Body of pancreas (tissue), 4 donors: Measurements from ENCODE around the gene MFSD6. TPM values are rescaled to one million over a fixed set of nuclear protein-coding genes. Genes with fewer than 3 reads are reported as not detected.

Experiments used
- ATAC-seq: fragments of 150-250 bp; one replicate; pipeline ENCODE4 v1.9.1; 2016
- DNase-seq, 4 donors: peaks; one replicate each; pipeline ENCODE4 v3.0.0-alpha.2; 2019
- H3K27ac ChIP-seq, 4 donors: fragments of 200-600 bp; sonication (generic); 1 replicate in 3 of 4; 2 replicates in 1 of 4; pipeline versions ENCODE4 v1.5.1 to v1.6.1; 2016 to 2019; ENCODE audit warnings: mild to moderate bottlenecking in 1 of 4, mixed read lengths in 1 of 4, moderate library complexity in 1 of 4
- H3K27me3 ChIP-seq, 2 donors: fragments of 200-600 bp; sonication (generic); one replicate each; pipeline ENCODE4 v1.6.0; 2016; ENCODE audit warnings: mild to moderate bottlenecking in 1 of 2
- H3K36me3 ChIP-seq, 2 donors: fragments of 200-600 bp; sonication (generic); replicated peaks in 1 of 2; 2 replicates each; pipeline ENCODE4 v1.5.1; 2016; ENCODE audit warnings: low read depth in 2 of 2; ENCODE audit not compliant: insufficient read depth in 1 of 2
- H3K4me1 ChIP-seq: fragments of 200-600 bp; sonication (generic); one replicate; pipeline ENCODE4 v1.6.0; 2016
- H3K4me3 ChIP-seq, 2 donors: fragments of 200-600 bp; sonication (generic); 1 replicate in 1 of 2; 2 replicates in 1 of 2; pipeline ENCODE4 v1.5.1; 2016 to 2019
- H3K9me3 ChIP-seq, 3 donors: fragments of 200-600 bp; sonication (generic); 1 replicate in 2 of 3; 2 replicates in 1 of 3; pipeline ENCODE4 v1.5.1; 2016
- CTCF ChIP-seq, 7 experiments: fragments of 450-650 bp in 4 of 7; fragments of 200-600 bp in 3 of 7; sonication (generic) in 3 of 7; IDR thresholded peaks; one replicate each; pipeline ENCODE4 v1.5.1; 2016 to 2019; ENCODE audit warnings: antibody characterized with exemption in 7 of 7
- POLR2A ChIP-seq, 3 donors: fragments of 450-650 bp; IDR thresholded peaks; one replicate each; pipeline ENCODE4 v1.6.1; 2016; ENCODE audit warnings: antibody characterized with exemption in 3 of 3, mild to moderate bottlenecking in 2 of 3
- WGBS, 2 donors: methylation state at CpG; one replicate each; pipeline ENCODE4 v1.1.5; 2017; 5-methylcytosine and 5-hydroxymethylcytosine counted together
- intact Hi-C: fragments of 100-400 bp; cut with DNase I; formaldehyde crosslinking; loops from one replicate; pipeline ENCODE4 v1.15.1; 2023
- total RNA-seq, 2 donors: library from RNA; depleted of rRNA; stranded (reverse); fragments of >200 nt; gene quantifications; one replicate each; pipeline ENCODE4 v1.1.0, GENCODE V29; 2016

MFSD6 gene
- total RNA-seq, 2 donors from 2014 or later: 38.7 to 46.8 TPM

GRCh38 chr2:190361572-190361971 is 46.6 kb upstream of the MFSD6 start:
- H3K36me3 ChIP-seq: no peaks in the 10 kb centered on the region
- no peak for TF ChIP-seq CTCF (IDR thresholded peaks at IDR 0.05)
- no peak for TF ChIP-seq POLR2A (IDR thresholded peaks at IDR 0.05)
- no peaks in the 10 kb centered on the region for H3K27me3 ChIP-seq
- no peak overlapping the region for H3K4me3 ChIP-seq
- no peak overlapping the region for H3K27ac ChIP-seq
- ATAC-seq (no peak), DNase-seq (no peak)
- no peaks in the 10 kb centered on the region for H3K9me3 ChIP-seq
- intact Hi-C loops: no loop called here
- WGBS, 2 donors: 63 to 93% methylated on average over 2 of the region's 2 CpGs
- H3K4me1 ChIP-seq: peaks cover 24% of the 10 kb centered on the region

DNA sequence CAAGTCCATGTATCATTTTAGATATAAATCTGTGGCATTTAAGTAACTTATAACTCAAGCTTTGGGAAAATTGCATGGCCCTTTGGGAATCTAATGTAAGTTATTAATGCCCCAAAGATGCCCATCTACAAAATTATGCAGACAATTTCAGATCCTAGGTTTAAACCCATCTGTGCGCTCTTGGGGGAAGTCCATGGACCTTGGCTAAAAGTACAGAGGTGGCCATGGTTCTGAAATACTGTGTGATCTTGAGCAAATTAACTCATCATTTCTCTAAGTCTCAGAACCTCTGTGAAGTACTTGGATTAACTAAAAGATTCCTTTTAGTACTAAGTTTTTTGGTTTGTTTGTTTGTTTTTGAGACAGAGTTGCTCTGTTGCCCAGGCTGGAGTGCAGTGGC is 45.3 kb upstream of the MFSD6 start:
- no peaks in the 10 kb centered on the region for H3K9me3 ChIP-seq
- 94% methylated on average over 1 of the region's 1 CpG for WGBS, 2 donors
- H3K36me3 ChIP-seq: no peaks in the 10 kb centered on the region
- H3K4me1 ChIP-seq: peaks cover 24% of the 10 kb centered on the region
- no peak for TF ChIP-seq CTCF (IDR thresholded peaks at IDR 0.05)
- intact Hi-C loops: no loop called here
- ATAC-seq (no peak), DNase-seq (no peak)
- H3K4me3 ChIP-seq: no peak overlapping the region
- H3K27me3 ChIP-seq: no peaks in the 10 kb centered on the region
- H3K27ac ChIP-seq: no peak overlapping the region

DNA sequence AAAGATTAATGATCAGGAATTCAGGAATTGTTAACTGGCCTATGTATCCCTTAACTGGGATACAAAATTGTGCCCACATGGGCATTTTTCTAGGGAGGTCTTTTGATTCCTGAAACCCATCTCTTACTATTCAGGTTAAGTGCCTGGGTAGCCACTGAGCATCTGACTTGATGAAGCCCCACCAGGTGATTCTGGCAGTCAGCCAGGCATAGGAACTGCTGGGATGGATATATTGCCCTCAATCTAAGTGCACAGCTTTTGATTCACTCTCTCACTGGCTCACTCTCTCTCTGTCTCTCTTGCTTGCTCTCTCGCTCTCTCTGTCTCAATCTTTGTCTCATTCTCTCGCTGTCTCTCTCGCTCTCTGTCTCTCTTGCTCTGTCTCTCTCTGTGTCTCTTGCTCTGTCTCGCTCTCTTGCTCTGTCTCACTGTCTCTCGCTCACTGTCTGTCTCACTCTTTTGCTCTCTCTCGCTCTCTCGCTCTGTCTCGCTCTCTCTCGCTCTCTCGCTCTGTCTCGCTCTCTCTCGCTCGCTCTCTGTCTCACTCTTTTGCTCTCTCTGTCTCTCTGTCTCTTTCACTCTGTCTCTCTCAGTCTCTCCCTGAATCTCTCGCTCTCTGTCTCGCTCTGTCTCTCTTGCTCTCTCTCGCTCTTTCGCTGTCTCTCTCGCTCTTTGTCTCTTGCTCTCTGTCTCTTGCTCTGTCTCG is 42.5 kb upstream of the MFSD6 start:
- ATAC-seq: no peak
- no peak for DNase-seq
- Histone ChIP-seq H3K9me3 (no peaks in the 10 kb centered on the region), H3K27ac (no peak overlapping the region), H3K4me3 (no peak overlapping the region), H3K36me3 (peaks cover 0 to 5% of the 10 kb centered on the region in 2 donors), H3K4me1 (peaks cover 6% of the 10 kb centered on the region), H3K27me3 (no peaks in the 10 kb centered on the region)
- TF ChIP-seq CTCF (IDR thresholded peaks at IDR 0.05): no peak
- TF ChIP-seq POLR2A (IDR thresholded peaks at IDR 0.05): no peak
- intact Hi-C loops: no loop called here
- WGBS, 2 donors: 92 to 96% methylated on average over 19 of the region's 19 CpGs

GRCh38 chr2:190366248-190366753 is 41.9 kb upstream of the MFSD6 start:
- TF ChIP-seq POLR2A (IDR thresholded peaks at IDR 0.05) (no peak), CTCF (IDR thresholded peaks at IDR 0.05) (no peak)
- H3K36me3 ChIP-seq: peaks cover 0 to 5% of the 10 kb centered on the region in 2 donors
- no peaks in the 10 kb centered on the region for H3K27me3 ChIP-seq
- peaks cover 6% of the 10 kb centered on the region for H3K4me1 ChIP-seq
- H3K9me3 ChIP-seq: no peaks in the 10 kb centered on the region
- intact Hi-C loops: no loop called here
- WGBS, 2 donors: 93 to 96% methylated on average over 11 of the region's 11 CpGs
- ATAC-seq: no peak
- H3K4me3 ChIP-seq: no peak overlapping the region
- no peak for DNase-seq
- no peak overlapping the region for H3K27ac ChIP-seq

DNA sequence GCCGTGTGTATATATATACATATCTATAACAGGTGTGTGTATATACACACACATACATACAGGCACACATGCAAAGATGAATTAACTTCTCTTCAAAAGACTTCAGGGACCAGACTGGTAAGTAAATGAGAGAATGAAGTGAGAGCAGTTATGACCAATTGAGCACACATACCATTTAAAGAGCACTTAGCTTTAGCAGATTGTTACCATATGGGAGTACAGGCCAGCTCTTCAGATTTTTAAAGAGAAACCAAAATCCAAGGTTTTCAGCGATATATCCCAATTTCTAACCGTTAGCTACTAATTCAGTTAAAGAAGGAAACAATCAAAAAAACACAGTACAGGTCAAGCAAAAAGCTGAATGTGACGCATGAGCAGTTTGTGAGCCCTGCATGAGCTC is 41.1 kb upstream of the MFSD6 start:
- no peak for TF ChIP-seq CTCF (IDR thresholded peaks at IDR 0.05)
- TF ChIP-seq POLR2A (IDR thresholded peaks at IDR 0.05): no peak
- 91 to 96% methylated on average over 4 of the region's 4 CpGs for WGBS, 2 donors
- Histone ChIP-seq H3K27me3 (no peaks in the 10 kb centered on the region), H3K4me3 (no peak overlapping the region), H3K36me3 (peaks cover 0 to 5% of the 10 kb centered on the region in 2 donors), H3K27ac (no peak overlapping the region), H3K9me3 (no peaks in the 10 kb centered on the region), H3K4me1 (peaks cover 7% of the 10 kb centered on the region)
- no peak for ATAC-seq
- intact Hi-C loops: no loop called here
- DNase-seq: no peak
